SK-N-SH (cell line): ENCODE results near the gene DCAF16. TPM values are rescaled to one million over a fixed set of nuclear protein-coding genes. Genes with fewer than 3 reads are reported as not detected.

Experiments used
- CTCF ChIA-PET: fragments of 300-600, 350-600 bp; formaldehyde crosslinking; extraction: SDS; loops from one replicate; lab custom pipeline; 2021; lab: Yijun Ruan, JAX
- POLR2A ChIA-PET: fragments of 350-600 bp; sonication (Branson Sonifier 250); formaldehyde crosslinking; extraction: SDS; loops from one replicate; lab custom pipeline; 2020; ENCODE audit warnings: antibody characterized with exemption, inconsistent platforms; lab: Yijun Ruan, JAX
- DNase-seq: peaks from one replicate; pipeline ENCODE4 v3.0.0; 2012
- H2AFZ ChIP-seq: fragments of 200-600 bp; sonication (generic); 2 replicates; pipeline ENCODE4 v1.8.1; 2016; ENCODE audit warnings: antibody characterized with exemption, mild to moderate bottlenecking, low read depth
- H3F3A ChIP-seq: fragments of 200-600 bp; sonication (generic); replicated peaks from 2 replicates; pipeline ENCODE3; 2016; ENCODE audit warnings: antibody characterized with exemption, mild to moderate bottlenecking; ENCODE audit not compliant: insufficient read depth
- H3K27ac ChIP-seq, 2 experiments: fragments of 200-500 bp in 1 of 2; fragments of 200-600 bp in 1 of 2; sonication (Bioruptor generic) in 1 of 2; sonication (generic), shearing (Covaris generic) in 1 of 2; 2 replicates each; pipeline versions ENCODE4 v1.5.1 to v1.6.1; 2014 to 2016; ENCODE audit warnings: low read depth in 2 of 2, inconsistent platforms in 1 of 2, low read length in 1 of 2, mild to moderate bottlenecking in 1 of 2, mixed read lengths in 1 of 2
- H3K27me3 ChIP-seq: fragments of 200-600 bp; sonication (generic), shearing (Covaris generic); 2 replicates; pipeline ENCODE4 v1.6.1; 2016; ENCODE audit warnings: mixed run types; ENCODE audit not compliant: insufficient read depth
- H3K36me3 ChIP-seq, 2 experiments: fragments of 200-500 bp in 1 of 2; fragments of 200-600 bp in 1 of 2; sonication (Bioruptor generic) in 1 of 2; sonication (generic) in 1 of 2; replicated peaks in 1 of 2; 2 replicates each; pipeline versions ENCODE3 to v1.5.1; 2014 to 2016; ENCODE audit warnings: low read length in 1 of 2, mild to moderate bottlenecking in 1 of 2; ENCODE audit not compliant: insufficient read depth in 2 of 2, control insufficient read depth in 1 of 2
- H3K4me1 ChIP-seq, 2 experiments: fragments of 200-500 bp in 1 of 2; fragments of 200-600 bp in 1 of 2; sonication (Bioruptor generic) in 1 of 2; sonication (generic), shearing (Covaris generic) in 1 of 2; 2 replicates each; pipeline versions ENCODE4 v1.5.1 to v1.6.1; 2014 to 2016; ENCODE audit warnings: low read depth in 1 of 2, low read length in 1 of 2, mixed run types in 1 of 2; ENCODE audit not compliant: insufficient read depth in 2 of 2, control insufficient read depth in 1 of 2
- H3K4me2 ChIP-seq: fragments of 200-600 bp; sonication (generic), shearing (Covaris generic); 2 replicates; pipeline ENCODE4 v1.6.1; 2017; ENCODE audit warnings: mixed run types
- H3K4me3 ChIP-seq, 2 experiments: fragments of 200-500 bp in 1 of 2; fragments of 200-600 bp in 1 of 2; sonication (Bioruptor generic) in 1 of 2; sonication (generic), shearing (Covaris generic) in 1 of 2; 2 replicates each; pipeline versions ENCODE4 v1.5.1 to v1.8.1; 2014 to 2016; ENCODE audit warnings: low read depth in 2 of 2, inconsistent platforms in 1 of 2, low read length in 1 of 2, mild to moderate bottlenecking in 1 of 2, mixed read lengths in 1 of 2, moderate library complexity in 1 of 2
- H3K79me2 ChIP-seq: fragments of 200-600 bp; sonication (generic); 2 replicates; pipeline ENCODE4 v1.8.1; 2017; ENCODE audit warnings: mild to moderate bottlenecking; ENCODE audit not compliant: insufficient read depth
- H3K9ac ChIP-seq: fragments of 200-600 bp; sonication (generic); 2 replicates; pipeline ENCODE4 v1.6.1; 2017; ENCODE audit warnings: mixed run types
- H3K9me2 ChIP-seq: fragments of 200-600 bp; sonication (generic); 2 replicates; pipeline ENCODE4 v1.6.1; 2017; ENCODE audit warnings: mixed run types
- H3K9me3 ChIP-seq: fragments of 200-600 bp; sonication (generic); 2 replicates; pipeline ENCODE4 v1.6.1; 2017; ENCODE audit warnings: mixed run types, mild to moderate bottlenecking, moderate library complexity
- H4K20me1 ChIP-seq: fragments of 200-600 bp; sonication (generic); 2 replicates; pipeline ENCODE4 v1.6.1; 2017; ENCODE audit warnings: mild to moderate bottlenecking, mixed run types; ENCODE audit not compliant: insufficient read depth
- CHD2 ChIP-seq: fragments of 150-350 bp; IDR thresholded peaks from 2 replicates; pipeline ENCODE4 v1.6.1; 2018; ENCODE audit warnings: low read length; ENCODE audit not compliant: partially characterized antibody
- ELF1 ChIP-seq: IDR thresholded peaks from 2 replicates; pipeline ENCODE4 v1.4.0; 2012
- EP300 ChIP-seq, 2 experiments: IDR thresholded peaks; 2 replicates each; pipeline versions ENCODE4 v1.4.0 to v1.6.1; 2012; ENCODE audit warnings: borderline replicate concordance in 1 of 2, low read depth in 1 of 2, low read length in 1 of 2
- FOXJ3 ChIP-seq: sonication (generic); formaldehyde crosslinking; IDR thresholded peaks from 2 replicates; pipeline ENCODE4 v1.5.1; 2020; ENCODE audit warnings: mild to moderate bottlenecking, missing genetic modification reagents
- FOXM1 ChIP-seq: IDR thresholded peaks from 2 replicates; pipeline ENCODE4 v1.4.0; 2012; ENCODE audit warnings: low read depth, mild to moderate bottlenecking
- GABPA ChIP-seq: IDR thresholded peaks from 2 replicates; pipeline ENCODE4 v1.4.0; 2012; ENCODE audit warnings: low read depth, mild to moderate bottlenecking
- MXI1 ChIP-seq: IDR thresholded peaks from 2 replicates; pipeline ENCODE4 v1.6.1; 2012; ENCODE audit warnings: mild to moderate bottlenecking, low read depth, low read length, improper control_type of control experiment
- NFIC ChIP-seq: IDR thresholded peaks from 2 replicates; pipeline ENCODE4 v1.4.0; 2012; ENCODE audit warnings: borderline replicate concordance
- NRF1 ChIP-seq: IDR thresholded peaks from 2 replicates; pipeline ENCODE4 v1.6.1; 2012; ENCODE audit warnings: low read depth, mild to moderate bottlenecking, low read length
- POLR2AphosphoS5 ChIP-seq: IDR thresholded peaks from 2 replicates; pipeline ENCODE4 v1.6.1; 2012; ENCODE audit warnings: low read depth, low read length
- RXRA ChIP-seq: IDR thresholded peaks from 2 replicates; pipeline ENCODE4 v1.4.0; 2012; ENCODE audit warnings: low read depth, mild to moderate bottlenecking, borderline replicate concordance
- SIN3A ChIP-seq: IDR thresholded peaks from 2 replicates; pipeline ENCODE4 v1.6.1; 2012; ENCODE audit warnings: low read depth, mild to moderate bottlenecking, low read length, moderate library complexity, borderline replicate concordance
- TAF1 ChIP-seq: IDR thresholded peaks from 2 replicates; pipeline ENCODE4 v1.6.1; 2012; ENCODE audit warnings: low read depth, mild to moderate bottlenecking, low read length, moderate library complexity, borderline replicate concordance
- TCF12 ChIP-seq: IDR thresholded peaks from 2 replicates; pipeline ENCODE4 v1.4.0; 2012
- YY1 ChIP-seq: IDR thresholded peaks from 2 replicates; pipeline ENCODE4 v1.4.0; 2012; ENCODE audit warnings: low read depth, mild to moderate bottlenecking
- WGBS: methylation state at CpG from one replicate; pipeline ENCODE4 v1.1.6; 2017; ENCODE audit warnings: low lambda C conversion rate; 5-methylcytosine and 5-hydroxymethylcytosine counted together
- polyA plus RNA-seq, 3 experiments: library from polyadenylated mRNA; depleted of rRNA; stranded (reverse); fragments of >200 nt; gene quantifications; 2 replicates each; pipeline ENCODE4 v1.2.3, GENCODE V29; 2012
- TF ChIP-seq, protein P1 (sequence below): IDR thresholded peaks from 2 replicates; pipeline ENCODE4 v1.4.0; 2012; ENCODE audit warnings: low read depth, borderline replicate concordance
- TF ChIP-seq, protein P2 (sequence below): IDR thresholded peaks from 2 replicates; pipeline ENCODE4 v1.4.0; 2012; ENCODE audit warnings: low read depth

Gene DCAF16
- polyA plus RNA-seq (2012; rRNA removed) = 23.5 and 28.5 TPM in 2 replicates
- 18.6 and 19.5 TPM in 2 replicates for polyA plus RNA-seq (2012; cell fraction: cytosol; rRNA removed)
- 46.3 and 48.0 TPM in 2 replicates for polyA plus RNA-seq (2012; cell fraction: nucleus; rRNA removed)

GRCh38 chr4:17810260-17811077, at the start of gene DCAF16, which contains the start of gene NCAPG:
Gene DCAF16 (minus strand): TSS chr4:17810757. CDS start chr4:17804141, 6,616 bp downstream.
Gene NCAPG (plus strand): TSS chr4:17810979. CDS start chr4:17811078, 99 bp downstream.
- peaks cover 14 to 17% of the 10 kb centered on the region in 2 experiments for H3K36me3 ChIP-seq
- H3K4me3 ChIP-seq = peak within 1 kb of the TSS; percentile 89 to 98
- POLR2A ChIA-PET = interaction anchor here (0.6 to 1.0 kb wide), 4 partner anchors 10 to 233 kb away, joined by 3 read pairs; partner anchors contain the start of gene MED28
- peak; percentile 9; the same call in 1 of the 2 replicates for TF ChIP-seq FOXM1
- peak; percentile 100 for TF ChIP-seq CHD2
- TF ChIP-seq, protein P1, sequence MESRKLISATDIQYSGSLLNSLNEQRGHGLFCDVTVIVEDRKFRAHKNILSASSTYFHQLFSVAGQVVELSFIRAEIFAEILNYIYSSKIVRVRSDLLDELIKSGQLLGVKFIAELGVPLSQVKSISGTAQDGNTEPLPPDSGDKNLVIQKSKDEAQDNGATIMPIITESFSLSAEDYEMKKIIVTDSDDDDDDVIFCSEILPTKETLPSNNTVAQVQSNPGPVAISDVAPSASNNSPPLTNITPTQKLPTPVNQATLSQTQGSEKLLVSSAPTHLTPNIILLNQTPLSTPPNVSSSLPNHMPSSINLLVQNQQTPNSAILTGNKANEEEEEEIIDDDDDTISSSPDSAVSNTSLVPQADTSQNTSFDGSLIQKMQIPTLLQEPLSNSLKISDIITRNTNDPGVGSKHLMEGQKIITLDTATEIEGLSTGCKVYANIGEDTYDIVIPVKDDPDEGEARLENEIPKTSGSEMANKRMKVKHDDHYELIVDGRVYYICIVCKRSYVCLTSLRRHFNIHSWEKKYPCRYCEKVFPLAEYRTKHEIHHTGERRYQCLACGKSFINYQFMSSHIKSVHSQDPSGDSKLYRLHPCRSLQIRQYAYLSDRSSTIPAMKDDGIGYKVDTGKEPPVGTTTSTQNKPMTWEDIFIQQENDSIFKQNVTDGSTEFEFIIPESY = peak; percentile 100
- TF ChIP-seq SIN3A = peak; percentile 100
- TF ChIP-seq EP300 (IDR thresholded peaks at IDR 0.05; ENCODE audit: borderline replicate concordance in 1 of 2, low read depth in 1 of 2, low read length in 1 of 2) = no peak; a peak in 1 of 4 replicates
- TF ChIP-seq, protein P2, sequence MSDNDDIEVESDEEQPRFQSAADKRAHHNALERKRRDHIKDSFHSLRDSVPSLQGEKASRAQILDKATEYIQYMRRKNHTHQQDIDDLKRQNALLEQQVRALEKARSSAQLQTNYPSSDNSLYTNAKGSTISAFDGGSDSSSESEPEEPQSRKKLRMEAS = peak; percentile 94
- no peak for TF ChIP-seq ELF1
- TF ChIP-seq FOXJ3 (CRISPR knock-in tag) = peak; percentile 78; the same call in 1 of the 2 replicates
- TF ChIP-seq POLR2AphosphoS5 = peak; percentile 96
- peak; percentile 9; the same call in 1 of the 2 replicates for TF ChIP-seq YY1
- peak; percentile 64 for TF ChIP-seq NRF1
- TF ChIP-seq MXI1 = peak; percentile 93
- no peak for TF ChIP-seq TCF12
- 0 out of 2 replicates have a peak, but pooled peaks have one; percentile 12 for TF ChIP-seq RXRA
- TF ChIP-seq TAF1 = peak; percentile 78
- TF ChIP-seq NFIC = no peak; the same call in 1 of the 2 replicates
- peak; percentile 84 for TF ChIP-seq GABPA
- TF ChIP-seq, all 33 proteins: peak for 13
- peaks cover 38% of the 10 kb centered on the region for H4K20me1 ChIP-seq
- DNase-seq = peak; percentile 96
- H3K79me2 ChIP-seq = peaks cover 97% of the 10 kb centered on the region
- WGBS = under 1% methylated on average over 31 of the region's 69 CpGs
- peak within 1 kb of the TSS; percentile 97 for H3K9ac ChIP-seq
- H3K9me3 ChIP-seq = no peaks in the 10 kb centered on the region
- H3F3A ChIP-seq = peaks cover 6% of the 10 kb centered on the region
- peak within 1 kb of the TSS; percentile 89 for H3K4me2 ChIP-seq
- H3K4me1 ChIP-seq = peaks cover 4 to 22% of the 10 kb centered on the region in 2 experiments; a peak in 3 of 4 replicates
- no peaks in the 10 kb centered on the region for H3K9me2 ChIP-seq
- H3K27ac ChIP-seq = peak within 1 kb of the TSS; percentile 93
- no peaks in the 10 kb centered on the region for H3K27me3 ChIP-seq
- peak within 1 kb of the TSS; percentile 87 for H2AFZ ChIP-seq
- CTCF ChIA-PET = interaction anchor here (1.1 to 4.8 kb wide), 8 partner anchors 13 to 279 kb away, joined by 3 to 44 read pairs (median 4); no protein-coding TSS in a partner anchor
